Keratinocyte (primary cell): ENCODE measurements around the gene TTC24. TPM values are rescaled to one million over a fixed set of nuclear protein-coding genes. Genes with fewer than 3 reads are reported as not detected.

Source experiments
- DNase-seq: peaks from one replicate; pipeline ENCODE4 v3.0.0-alpha.2; 2011; ENCODE audit warnings: low read depth, missing footprints, low spot score
- FAIRE-seq: peaks from 2 replicates; lab custom pipeline; 2011; peaks lifted over from hg19 to GRCh38; lab: Jason Lieb, UNC
- H2AFZ ChIP-seq: 2 replicates; pipeline ENCODE4 v1.6.0; 2012; ENCODE audit warnings: low read length, control low read depth, inconsistent platforms; ENCODE audit not compliant: control insufficient read depth
- H3K27ac ChIP-seq: 2 replicates; pipeline ENCODE4 v1.5.1; 2011; ENCODE audit warnings: low read length; ENCODE audit not compliant: control insufficient read depth, insufficient read depth
- H3K27me3 ChIP-seq: 3 replicates; pipeline ENCODE4 v1.6.0; 2011; ENCODE audit warnings: low read length; ENCODE audit not compliant: control insufficient read depth, insufficient read depth; ENCODE audit errors: extremely low read depth
- H3K36me3 ChIP-seq, 2 experiments: 2 replicates in 1 of 2; 3 replicates in 1 of 2; pipeline ENCODE4 v1.5.1; 2011; ENCODE audit warnings: low read length in 2 of 2, mild to moderate bottlenecking in 1 of 2; ENCODE audit not compliant: control insufficient read depth in 2 of 2, insufficient read depth in 2 of 2; ENCODE audit errors: extremely low read depth in 1 of 2
- H3K4me1 ChIP-seq: 3 replicates; pipeline ENCODE4 v1.5.1; 2011; ENCODE audit warnings: low read length; ENCODE audit not compliant: control insufficient read depth, insufficient read depth; ENCODE audit errors: extremely low read depth
- H3K4me2 ChIP-seq: 3 replicates; pipeline ENCODE4 v1.6.0; 2011; ENCODE audit warnings: low read depth, low read length; ENCODE audit not compliant: control insufficient read depth, insufficient read depth; ENCODE audit errors: extremely low read depth
- H3K4me3 ChIP-seq, 3 experiments: fragments of 200-600 bp in 1 of 3; sonication (generic) in 1 of 3; 2 replicates in 2 of 3; 3 replicates in 1 of 3; pipeline ENCODE4 v1.5.1; 2011 to 2016; ENCODE audit warnings: low read length in 3 of 3, mild to moderate bottlenecking in 3 of 3, control low read depth in 2 of 3, inconsistent platforms in 1 of 3, low read depth in 1 of 3, mixed read lengths in 1 of 3, mixed run types in 1 of 3, moderate library complexity in 1 of 3; ENCODE audit not compliant: control insufficient read depth in 2 of 3, insufficient read depth in 2 of 3; ENCODE audit errors: extremely low read depth in 1 of 3
- H3K79me2 ChIP-seq: 2 replicates; pipeline ENCODE4 v1.6.0; 2012; ENCODE audit warnings: low read length; ENCODE audit not compliant: control insufficient read depth, insufficient read depth
- H3K9ac ChIP-seq: 3 replicates; pipeline ENCODE4 v1.6.0; 2011; ENCODE audit warnings: low read length; ENCODE audit not compliant: control insufficient read depth, insufficient read depth; ENCODE audit errors: extremely low read depth
- H3K9me1 ChIP-seq: 3 replicates; pipeline ENCODE4 v1.6.0; 2011; ENCODE audit warnings: low read length; ENCODE audit not compliant: control insufficient read depth, insufficient read depth; ENCODE audit errors: extremely low read depth
- H3K9me3 ChIP-seq: 2 replicates; pipeline ENCODE4 v1.5.1; 2012; ENCODE audit warnings: low read depth, low read length; ENCODE audit not compliant: control insufficient read depth
- H4K20me1 ChIP-seq: 3 replicates; pipeline ENCODE4 v1.6.0; 2011; ENCODE audit warnings: low read length; ENCODE audit not compliant: control insufficient read depth, insufficient read depth; ENCODE audit errors: extremely low read depth
- EZH2 ChIP-seq: IDR thresholded peaks from one replicate; pipeline ENCODE4 v1.6.1; 2012; ENCODE audit warnings: inconsistent platforms, mild to moderate bottlenecking, low read length, moderate library complexity
- dilution Hi-C: fragments of 300-500 bp; cut with MboI; formaldehyde crosslinking; loops from one replicate; pipeline ENCODE4 v1.7.0; 2020; ENCODE audit warnings: low sequenced_read_pairs; ENCODE audit not compliant: extremely low pct_ligation_motif_present
- polyA plus RNA-seq, 5 experiments: library from polyadenylated mRNA; depleted of rRNA in 3 of 5; stranded (reverse) in 3 of 5; stranded (forward) in 1 of 5; unstranded in 1 of 5; fragments of >200 nt; gene quantifications; 1 replicate in 1 of 5; 2 replicates in 3 of 5; 3 replicates in 1 of 5; pipeline versions ENCODE4 v1.2.1 to v1.2.3, GENCODE V29; 2011 to 2012; ENCODE audit warnings: missing spikeins in 2 of 5, low read depth in 1 of 5, low replicate concordance in 1 of 5
- TF ChIP-seq, protein P1 (sequence below), 3 experiments: IDR thresholded peaks in 1 of 3; conservative IDR thresholded peaks in 1 of 3; optimal IDR thresholded peaks in 1 of 3; 2 replicates in 2 of 3; 3 replicates in 1 of 3; pipeline versions ENCODE3 to v1.5.1; 2011; ENCODE audit warnings: low read length in 3 of 3, mild to moderate bottlenecking in 3 of 3, moderate library complexity in 2 of 3, control low read depth in 1 of 3, inconsistent platforms in 1 of 3; ENCODE audit not compliant: insufficient read depth in 2 of 3; ENCODE audit errors: extremely low read depth in 1 of 3

TTC24 gene
- polyA plus RNA-seq, 1 donor (not counting 4 experiments of a cell fraction or from before 2014, with no cell fraction given): not detected

DNA sequence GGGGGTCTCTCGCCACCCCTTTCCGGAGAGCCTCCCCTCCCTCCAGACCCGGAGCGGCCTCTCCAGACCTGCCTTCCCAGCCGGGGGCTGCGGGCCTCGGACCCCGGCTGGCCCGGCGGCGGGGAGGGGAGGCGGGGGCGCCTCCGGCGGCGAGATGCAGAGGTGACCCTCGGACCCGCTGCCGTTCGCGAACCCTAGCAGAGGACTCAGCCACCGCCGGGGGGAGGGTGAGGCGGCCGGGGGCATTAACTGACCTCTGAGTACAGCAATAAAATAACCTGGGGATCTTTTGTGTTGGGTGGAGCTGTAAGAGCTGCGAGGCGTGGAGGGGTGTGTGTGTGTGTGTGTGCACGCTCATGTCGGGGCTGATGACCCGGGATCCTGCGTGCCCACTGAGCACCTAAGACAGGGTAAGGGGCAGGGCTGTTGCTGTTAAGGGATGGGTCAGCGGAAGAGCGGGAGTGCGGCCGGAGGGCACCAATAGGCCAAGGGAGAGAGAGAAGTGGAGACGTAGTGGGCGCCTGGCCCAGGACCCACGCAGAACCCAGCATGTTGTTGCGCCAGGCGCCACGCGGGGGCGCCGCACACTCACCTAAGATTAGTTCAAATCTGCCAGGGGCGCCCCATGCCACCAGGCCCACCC is 46.0 kb downstream of the TTC24 start:
- dilution Hi-C loops: no loop called here
- peak overlapping the region in 1 of 3 experiments; percentile 20 for H3K4me3 ChIP-seq
- H3K9me3 ChIP-seq: no peaks in the 10 kb centered on the region
- no peaks in the 10 kb centered on the region for H3K4me1 ChIP-seq
- DNase-seq (no peak), FAIRE-seq (no peak)
- no peak overlapping the region for H3K9ac ChIP-seq
- H3K36me3 ChIP-seq: no peaks in the 10 kb centered on the region
- no peaks in the 10 kb centered on the region for H4K20me1 ChIP-seq
- H3K27me3 ChIP-seq: peaks cover 34% of the 10 kb centered on the region
- no peaks in the 10 kb centered on the region for H3K79me2 ChIP-seq
- TF ChIP-seq EZH2: peak; percentile 90
- TF ChIP-seq, protein P1, sequence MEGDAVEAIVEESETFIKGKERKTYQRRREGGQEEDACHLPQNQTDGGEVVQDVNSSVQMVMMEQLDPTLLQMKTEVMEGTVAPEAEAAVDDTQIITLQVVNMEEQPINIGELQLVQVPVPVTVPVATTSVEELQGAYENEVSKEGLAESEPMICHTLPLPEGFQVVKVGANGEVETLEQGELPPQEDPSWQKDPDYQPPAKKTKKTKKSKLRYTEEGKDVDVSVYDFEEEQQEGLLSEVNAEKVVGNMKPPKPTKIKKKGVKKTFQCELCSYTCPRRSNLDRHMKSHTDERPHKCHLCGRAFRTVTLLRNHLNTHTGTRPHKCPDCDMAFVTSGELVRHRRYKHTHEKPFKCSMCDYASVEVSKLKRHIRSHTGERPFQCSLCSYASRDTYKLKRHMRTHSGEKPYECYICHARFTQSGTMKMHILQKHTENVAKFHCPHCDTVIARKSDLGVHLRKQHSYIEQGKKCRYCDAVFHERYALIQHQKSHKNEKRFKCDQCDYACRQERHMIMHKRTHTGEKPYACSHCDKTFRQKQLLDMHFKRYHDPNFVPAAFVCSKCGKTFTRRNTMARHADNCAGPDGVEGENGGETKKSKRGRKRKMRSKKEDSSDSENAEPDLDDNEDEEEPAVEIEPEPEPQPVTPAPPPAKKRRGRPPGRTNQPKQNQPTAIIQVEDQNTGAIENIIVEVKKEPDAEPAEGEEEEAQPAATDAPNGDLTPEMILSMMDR (optimal IDR thresholded peaks at IDR 0.05 in 1 of 3, IDR thresholded peaks at IDR 0.05 in 1 of 3, conservative IDR thresholded peaks at IDR 0.05 in 1 of 3; ENCODE audit: extremely low read depth in 1 of 3, insufficient read depth in 2 of 3, low read length in 3 of 3): peak; percentile 72 to 93 (median 85)
- no peak overlapping the region for H2AFZ ChIP-seq
- H3K9me1 ChIP-seq: no peaks in the 10 kb centered on the region
- H3K4me2 ChIP-seq: peak overlapping the region; percentile 41
- no peak overlapping the region for H3K27ac ChIP-seq

DNA sequence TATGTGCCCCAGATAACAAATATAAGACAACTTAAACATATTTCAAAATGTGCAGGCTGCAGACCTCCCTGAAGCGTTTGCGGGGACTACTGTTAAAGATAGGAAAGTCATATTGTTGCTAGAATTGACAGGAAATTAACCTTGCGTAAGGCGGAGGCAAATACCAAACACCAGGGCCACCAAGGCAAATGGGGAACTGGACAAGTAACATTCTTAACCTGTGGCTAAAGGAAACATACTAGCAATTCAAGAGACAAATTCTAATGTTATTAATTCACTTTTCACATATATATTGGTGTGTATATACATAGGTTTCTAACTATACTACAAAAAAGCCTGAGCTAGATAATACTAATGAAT is 46.5 kb downstream of the TTC24 start:
- H3K27me3 ChIP-seq: peaks cover 34% of the 10 kb centered on the region

More for the DNA sequence above, 46.5 kb downstream of the TTC24 start:
- H3K9me3 ChIP-seq: no peaks in the 10 kb centered on the region
- no peak overlapping the region for H3K9ac ChIP-seq
- H3K4me3 ChIP-seq: no peak overlapping the region
- no peaks in the 10 kb centered on the region for H3K79me2 ChIP-seq
- TF ChIP-seq, protein P1 (optimal IDR thresholded peaks at IDR 0.05 in 1 of 3, IDR thresholded peaks at IDR 0.05 in 1 of 3, conservative IDR thresholded peaks at IDR 0.05 in 1 of 3; ENCODE audit: extremely low read depth in 1 of 3, insufficient read depth in 2 of 3, low read length in 3 of 3): no peak
- TF ChIP-seq EZH2: no peak
- H3K27ac ChIP-seq: no peak overlapping the region
- H2AFZ ChIP-seq: no peak overlapping the region
- H3K36me3 ChIP-seq: no peaks in the 10 kb centered on the region
- H3K4me2 ChIP-seq: no peak overlapping the region
- H3K4me1 ChIP-seq: no peaks in the 10 kb centered on the region
- DNase-seq: no peak
- dilution Hi-C loops: no loop called here
- no peak for FAIRE-seq
- H4K20me1 ChIP-seq: no peaks in the 10 kb centered on the region
- no peaks in the 10 kb centered on the region for H3K9me1 ChIP-seq
